Endothelial cell of umbilical vein (primary cell): ENCODE measurements around the gene CSK. TPM values are rescaled to one million over a fixed set of nuclear protein-coding genes. Genes with fewer than 3 reads are reported as not detected.

ENCODE experiments used
- BruUV-seq: library from RNA; stranded (reverse); fragments of 400-500 nt; replicated peaks from 2 replicates; lab custom pipeline; 2021; lab: Mats Ljungman, UMichigan
- CTCF ChIA-PET: fragments of 300-600, 350-600 bp; sonication (Branson Sonifier 250); formaldehyde crosslinking; loops from one replicate; lab custom pipeline; 2021; ENCODE audit warnings: antibody characterized with exemption, inconsistent platforms; lab: Charles Lee
- POLR2A ChIA-PET: fragments of 300-600, 350-600 bp; sonication (Branson Sonifier 250); formaldehyde crosslinking; loops from one replicate; lab custom pipeline; 2021; ENCODE audit warnings: antibody characterized with exemption, inconsistent platforms; lab: Charles Lee
- DNase-seq: peaks from one replicate; pipeline ENCODE4 v3.0.0-alpha.2; 2011; ENCODE audit warnings: low read depth, low spot score
- FAIRE-seq: peaks from 2 replicates; lab custom pipeline; 2011; peaks lifted over from hg19 to GRCh38; lab: Jason Lieb, UNC
- H2AFZ ChIP-seq: 2 replicates; pipeline ENCODE4 v1.6.0; 2012; ENCODE audit warnings: low read depth, low read length, control low read depth, inconsistent platforms
- H3K27ac ChIP-seq: 2 replicates; pipeline ENCODE4 v1.5.1; 2011; ENCODE audit warnings: low read depth, mild to moderate bottlenecking, control low read depth, low read length, moderate library complexity; ENCODE audit not compliant: insufficient read depth
- H3K27me3 ChIP-seq, 2 experiments: 2 replicates each; pipeline versions ENCODE4 v1.6.0 to v1.6.1; 2011; ENCODE audit warnings: low read length in 2 of 2, mixed read lengths in 1 of 2; ENCODE audit not compliant: control insufficient read depth in 2 of 2, insufficient read depth in 2 of 2
- H3K36me3 ChIP-seq, 2 experiments: 2 replicates in 1 of 2; 3 replicates in 1 of 2; pipeline ENCODE4 v1.5.1; 2011; ENCODE audit warnings: low read length in 2 of 2, mild to moderate bottlenecking in 1 of 2, moderate library complexity in 1 of 2; ENCODE audit not compliant: control insufficient read depth in 2 of 2, insufficient read depth in 2 of 2; ENCODE audit errors: extremely low read depth in 1 of 2
- H3K4me1 ChIP-seq: 3 replicates; pipeline ENCODE4 v1.5.1; 2011; ENCODE audit warnings: mild to moderate bottlenecking, low read length; ENCODE audit not compliant: control insufficient read depth, insufficient read depth; ENCODE audit errors: extremely low read depth
- H3K4me2 ChIP-seq: 2 replicates; pipeline ENCODE4 v1.6.1; 2011; ENCODE audit warnings: low read length, control low read depth, mixed read lengths; ENCODE audit not compliant: insufficient read depth
- H3K4me3 ChIP-seq, 3 experiments: fragments of 200-600 bp in 1 of 3; sonication (generic), shearing (Covaris generic) in 1 of 3; replicated peaks in 1 of 3; 2 replicates each; pipeline ENCODE4 v1.5.1; 2011 to 2016; ENCODE audit warnings: control low read depth in 3 of 3, low read length in 3 of 3, mild to moderate bottlenecking in 2 of 3, inconsistent platforms in 1 of 3, low read depth in 1 of 3, moderate library complexity in 1 of 3; ENCODE audit not compliant: insufficient read depth in 1 of 3
- H3K79me2 ChIP-seq: 2 replicates; pipeline ENCODE4 v1.6.0; 2012; ENCODE audit warnings: low read length, inconsistent platforms; ENCODE audit not compliant: control insufficient read depth, insufficient read depth
- H3K9ac ChIP-seq: replicated peaks from 2 replicates; pipeline ENCODE3; 2011; ENCODE audit warnings: low read length, control low read depth; ENCODE audit not compliant: insufficient read depth; ENCODE audit errors: extremely low read depth
- H3K9me1 ChIP-seq: replicated peaks from 3 replicates; pipeline ENCODE4 v1.6.0; 2011; ENCODE audit warnings: mild to moderate bottlenecking, low read length; ENCODE audit not compliant: control insufficient read depth, insufficient read depth; ENCODE audit errors: extremely low read depth
- H3K9me3 ChIP-seq: replicated peaks from 2 replicates; pipeline ENCODE4 v1.5.1; 2012; ENCODE audit warnings: low read length, inconsistent platforms; ENCODE audit not compliant: control insufficient read depth, insufficient read depth
- H4K20me1 ChIP-seq: replicated peaks from 2 replicates; pipeline ENCODE3; 2011; ENCODE audit warnings: mild to moderate bottlenecking, low read length; ENCODE audit not compliant: control insufficient read depth, insufficient read depth; ENCODE audit errors: extremely low read depth
- EZH2 ChIP-seq: IDR thresholded peaks from 2 replicates; pipeline ENCODE4 v1.6.1; 2012; ENCODE audit warnings: borderline replicate concordance, low read depth, mild to moderate bottlenecking, moderate library complexity, low read length, inconsistent platforms; ENCODE audit not compliant: severe bottlenecking
- FOS ChIP-seq: IDR thresholded peaks from 2 replicates; pipeline ENCODE4 v1.6.1; 2011; ENCODE audit warnings: mild to moderate bottlenecking, low read length, moderate library complexity, borderline replicate concordance; ENCODE audit not compliant: insufficient read depth
- GATA2 ChIP-seq: IDR thresholded peaks from 2 replicates; pipeline ENCODE4 v1.7.0; 2011; ENCODE audit warnings: low read depth, mild to moderate bottlenecking, moderate library complexity, mixed read lengths, low read length; ENCODE audit not compliant: insufficient read length, insufficient read depth
- JUN ChIP-seq: IDR thresholded peaks from 2 replicates; pipeline ENCODE4 v1.6.1; 2011; ENCODE audit warnings: borderline replicate concordance, low read depth; ENCODE audit not compliant: insufficient read length, insufficient read depth
- MYC ChIP-seq: IDR thresholded peaks from one replicate; pipeline ENCODE4 v1.6.1; 2011; ENCODE audit warnings: mild to moderate bottlenecking, low read depth, low read length
- POLR2A ChIP-seq: IDR thresholded peaks from 2 replicates; pipeline ENCODE4 v1.6.1; 2012; ENCODE audit warnings: low read depth, mild to moderate bottlenecking, control low read depth, low read length
- POLR2AphosphoS5 ChIP-seq: IDR thresholded peaks from 2 replicates; pipeline ENCODE4 v1.6.1; 2012; ENCODE audit warnings: low read depth, mild to moderate bottlenecking, control low read depth, low read length, moderate library complexity; ENCODE audit not compliant: insufficient read depth
- dilution Hi-C: fragments of 300-500 bp; cut with MboI; formaldehyde crosslinking; loops from one replicate; pipeline ENCODE4 v1.15.0; 2019; ENCODE audit warnings: low sequenced_read_pairs; ENCODE audit not compliant: extremely low pct_ligation_motif_present
- intact Hi-C: fragments of 100-400 bp; cut with micrococcal nuclease; formaldehyde crosslinking; loops from one replicate; pipeline ENCODE4 v1.10.0; 2022
- polyA plus RNA-seq, 4 experiments: library from polyadenylated mRNA; depleted of rRNA in 3 of 4; stranded (reverse) in 3 of 4; unstranded in 1 of 4; fragments of >200 nt; gene quantifications; 2 replicates each; pipeline versions ENCODE4 v1.2.1 to v1.2.3, GENCODE V29; 2011 to 2012; ENCODE audit warnings: missing spikeins in 1 of 4
- total RNA-seq: library from RNA; stranded (reverse); gene quantifications from 2 replicates; pipeline ENCODE4 v1.2.3, GENCODE V29; 2021
- TF ChIP-seq, protein P1 (sequence below): IDR thresholded peaks from 2 replicates; pipeline ENCODE4 v1.6.1; 2011; ENCODE audit not compliant: insufficient read depth, insufficient read length
- TF ChIP-seq, protein P2 (sequence below), 2 donors: IDR thresholded peaks; 1 replicate in 1 of 2; 2 replicates in 1 of 2; pipeline ENCODE4 v1.5.1; 2011; ENCODE audit warnings: low read length in 2 of 2, mild to moderate bottlenecking in 2 of 2, moderate library complexity in 2 of 2, control low read depth in 1 of 2, inconsistent platforms in 1 of 2, low read depth in 1 of 2; ENCODE audit not compliant: insufficient read depth in 1 of 2; ENCODE audit errors: extremely low read depth in 1 of 2

CSK gene
- total and polyA plus RNA-seq, 2 donors (not counting 3 experiments of a cell fraction or from before 2014, with no cell fraction given): 41.2 to 104 TPM

DNA sequence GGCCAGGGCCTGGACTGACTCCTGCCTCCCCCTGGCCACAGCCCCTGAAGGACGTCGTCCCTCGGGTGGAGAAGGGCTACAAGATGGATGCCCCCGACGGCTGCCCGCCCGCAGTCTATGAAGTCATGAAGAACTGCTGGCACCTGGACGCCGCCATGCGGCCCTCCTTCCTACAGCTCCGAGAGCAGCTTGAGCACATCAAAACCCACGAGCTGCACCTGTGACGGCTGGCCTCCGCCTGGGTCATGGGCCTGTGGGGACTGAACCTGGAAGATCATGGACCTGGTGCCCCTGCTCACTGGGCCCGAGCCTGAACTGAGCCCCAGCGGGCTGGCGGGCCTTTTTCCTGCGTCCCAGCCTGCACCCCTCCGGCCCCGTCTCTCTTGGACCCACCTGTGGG lies 20.4 kb downstream of the CSK start:
- Histone ChIP-seq H3K9ac (no peak overlapping the region), H3K9me1 (no peaks in the 10 kb centered on the region), H3K36me3 (peaks cover 3 to 33% of the 10 kb centered on the region in 2 experiments), H3K27me3 (no peaks in the 10 kb centered on the region), H3K9me3 (no peaks in the 10 kb centered on the region), H3K4me3 (no peak overlapping the region), H3K4me1 (no peaks in the 10 kb centered on the region), H4K20me1 (no peaks in the 10 kb centered on the region), H3K79me2 (peaks cover 4% of the 10 kb centered on the region), H2AFZ (no peak overlapping the region), H3K27ac (no peak overlapping the region), H3K4me2 (no peak overlapping the region)
- intact Hi-C loops: no loop called here
- FAIRE-seq (no peak), DNase-seq (no peak)
- BruUV-seq: TSS peak; percentile 56
- ChIA-PET CTCF (interaction anchor here (1.3 kb wide), 1 partner anchor 32 kb away, joined by 4 read pairs; no protein-coding TSS in a partner anchor), POLR2A (no interaction called here)
- TF ChIP-seq, protein P1, sequence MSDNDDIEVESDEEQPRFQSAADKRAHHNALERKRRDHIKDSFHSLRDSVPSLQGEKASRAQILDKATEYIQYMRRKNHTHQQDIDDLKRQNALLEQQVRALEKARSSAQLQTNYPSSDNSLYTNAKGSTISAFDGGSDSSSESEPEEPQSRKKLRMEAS: no peak
- TF ChIP-seq MYC (no peak), FOS (no peak), GATA2 (no peak), JUN (no peak), POLR2A (no peak), EZH2 (no peak), POLR2AphosphoS5 (no peak)
- TF ChIP-seq, protein P2, sequence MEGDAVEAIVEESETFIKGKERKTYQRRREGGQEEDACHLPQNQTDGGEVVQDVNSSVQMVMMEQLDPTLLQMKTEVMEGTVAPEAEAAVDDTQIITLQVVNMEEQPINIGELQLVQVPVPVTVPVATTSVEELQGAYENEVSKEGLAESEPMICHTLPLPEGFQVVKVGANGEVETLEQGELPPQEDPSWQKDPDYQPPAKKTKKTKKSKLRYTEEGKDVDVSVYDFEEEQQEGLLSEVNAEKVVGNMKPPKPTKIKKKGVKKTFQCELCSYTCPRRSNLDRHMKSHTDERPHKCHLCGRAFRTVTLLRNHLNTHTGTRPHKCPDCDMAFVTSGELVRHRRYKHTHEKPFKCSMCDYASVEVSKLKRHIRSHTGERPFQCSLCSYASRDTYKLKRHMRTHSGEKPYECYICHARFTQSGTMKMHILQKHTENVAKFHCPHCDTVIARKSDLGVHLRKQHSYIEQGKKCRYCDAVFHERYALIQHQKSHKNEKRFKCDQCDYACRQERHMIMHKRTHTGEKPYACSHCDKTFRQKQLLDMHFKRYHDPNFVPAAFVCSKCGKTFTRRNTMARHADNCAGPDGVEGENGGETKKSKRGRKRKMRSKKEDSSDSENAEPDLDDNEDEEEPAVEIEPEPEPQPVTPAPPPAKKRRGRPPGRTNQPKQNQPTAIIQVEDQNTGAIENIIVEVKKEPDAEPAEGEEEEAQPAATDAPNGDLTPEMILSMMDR (IDR thresholded peaks at IDR 0.05; ENCODE audit: extremely low read depth in 1 of 2, insufficient read depth in 1 of 2, low read depth in 1 of 2, low read length in 2 of 2): no peak
- dilution Hi-C loops: no loop called here
